TTC549 (cell line): Measurements from ENCODE around the gene CSNK1G2.

Source experiments
- FAIRE-seq: peaks from 2 replicates; lab custom pipeline; 2012; peaks lifted over from hg19 to GRCh38; lab: Jason Lieb, UNC

Gene CSNK1G2

GRCh38 chr19:1918975-1919374 is 22.0 kb upstream of the CSNK1G2 start:
- no peak for FAIRE-seq

GRCh38 chr19:1920644-1921043 is 20.3 kb upstream of the CSNK1G2 start:
- FAIRE-seq: no peak

- no peak for FAIRE-seq
Observed at GRCh38 chr19:1921326-1921725, 19.6 kb upstream of the CSNK1G2 start.

- FAIRE-seq: no peak
Observed at GRCh38 chr19:1921825-1922224, 19.1 kb upstream of the CSNK1G2 start.

GRCh38 chr19:1922803-1923202 is 18.2 kb upstream of the CSNK1G2 start:
- FAIRE-seq: no peak

GRCh38 chr19:1923319-1923718 is 17.7 kb upstream of the CSNK1G2 start:
- FAIRE-seq: no peak

- FAIRE-seq: no peak
Observed at GRCh38 chr19:1924320-1924961, 16.5 kb upstream of the CSNK1G2 start.

- FAIRE-seq: no peak
Observed at GRCh38 chr19:1925544-1925943, 15.4 kb upstream of the CSNK1G2 start.

GRCh38 chr19:1929021-1929742 is 11.8 kb upstream of the CSNK1G2 start:
- FAIRE-seq: no peak

- FAIRE-seq: no peak
Observed at GRCh38 chr19:1931445-1931844, 9.5 kb upstream of the CSNK1G2 start.

GRCh38 chr19:1932395-1932794 is 8.6 kb upstream of the CSNK1G2 start:
- FAIRE-seq: no peak

- no peak for FAIRE-seq
Observed at GRCh38 chr19:1933244-1933643, 7.7 kb upstream of the CSNK1G2 start.

- no peak for FAIRE-seq
Observed at GRCh38 chr19:1933942-1934341, 7.0 kb upstream of the CSNK1G2 start.

GRCh38 chr19:1935484-1936208 is 5.3 kb upstream of the CSNK1G2 start:
- FAIRE-seq: no peak

- FAIRE-seq: no peak
Observed at GRCh38 chr19:1936430-1936829, 4.5 kb upstream of the CSNK1G2 start.

GRCh38 chr19:1936916-1937610 is 3.9 kb upstream of the CSNK1G2 start:
- FAIRE-seq: no peak

- no peak for FAIRE-seq
Observed at GRCh38 chr19:1938071-1938470, 2.9 kb upstream of the CSNK1G2 start.

GRCh38 chr19:1942078-1942933 is 1.3 kb downstream of the CSNK1G2 start:
- FAIRE-seq: no peak

GRCh38 chr19:1942934-1943555 is 2.1 kb downstream of the CSNK1G2 start:
- FAIRE-seq: no peak

- FAIRE-seq: no peak
Observed at GRCh38 chr19:1943661-1944087, 2.7 kb downstream of the CSNK1G2 start.
